GM23338 (cell line): ENCODE data around the gene JAGN1. TPM values are rescaled to one million over a fixed set of nuclear protein-coding genes. Genes with fewer than 3 reads are reported as not detected.
"Not testable (repeated sequence)": the region's sequence is repeated elsewhere in the genome, so short reads cannot be mapped to it uniquely, and the experiment has no call there.

Source experiments
- ATAC-seq: fragments of 200-7000 bp; cut with Tn5 transposase; 3 replicates; pipeline ENCODE4 v1.9.1; 2020
- DNase-seq: peaks from one replicate; pipeline ENCODE4 v3.0.0-alpha.2; 2015; ENCODE audit warnings: low spot score
- H2AFZ ChIP-seq: fragments of 200-600 bp; sonication (generic); 2 replicates; pipeline ENCODE4 v1.8.0; 2016; ENCODE audit warnings: antibody characterized with exemption, mild to moderate bottlenecking, moderate library complexity
- H3F3A ChIP-seq: fragments of 200-600 bp; sonication (generic); replicated peaks from 2 replicates; pipeline ENCODE4 v1.8.0; 2017; ENCODE audit warnings: antibody characterized with exemption, mixed run types, low read depth
- H3K27ac ChIP-seq: fragments of 200-600 bp; sonication (generic); 2 replicates; pipeline ENCODE4 v1.6.1; 2016; ENCODE audit warnings: low read depth
- H3K27me3 ChIP-seq: fragments of 200-600 bp; sonication (generic); 2 replicates; pipeline ENCODE4 v1.8.0; 2016; ENCODE audit warnings: mild to moderate bottlenecking, mixed run types, moderate library complexity; ENCODE audit not compliant: insufficient read depth
- H3K36me3 ChIP-seq: fragments of 200-600 bp; sonication (generic); 2 replicates; pipeline ENCODE4 v1.8.0; 2016; ENCODE audit warnings: mild to moderate bottlenecking; ENCODE audit not compliant: insufficient read depth
- H3K4me1 ChIP-seq: fragments of 200-600 bp; sonication (generic); 2 replicates; pipeline ENCODE4 v1.8.0; 2016; ENCODE audit warnings: mild to moderate bottlenecking, moderate library complexity; ENCODE audit not compliant: insufficient read depth
- H3K4me2 ChIP-seq: fragments of 200-600 bp; sonication (generic); 2 replicates; pipeline ENCODE4 v1.7.1; 2017; ENCODE audit warnings: mixed run types
- H3K4me3 ChIP-seq: fragments of 200-600 bp; sonication (generic); 2 replicates; pipeline ENCODE4 v1.6.1; 2016; ENCODE audit warnings: mixed run types
- H3K79me2 ChIP-seq: fragments of 200-600 bp; sonication (generic); replicated peaks from 2 replicates; pipeline ENCODE4 v1.8.0; 2017; ENCODE audit warnings: mild to moderate bottlenecking; ENCODE audit not compliant: insufficient read depth
- H3K9me2 ChIP-seq: fragments of 200-600 bp; sonication (generic); 2 replicates; pipeline ENCODE4 v1.8.0; 2017; ENCODE audit not compliant: insufficient read depth
- H4K20me1 ChIP-seq: fragments of 200-600 bp; sonication (generic); replicated peaks from 2 replicates; pipeline ENCODE4 v1.8.0; 2017; ENCODE audit warnings: mild to moderate bottlenecking; ENCODE audit not compliant: insufficient read depth
- H3K27ac Mint-ChIP-seq: 2 replicates; pipeline ENCODE4 v1.8.0; 2020; ENCODE audit warnings: inconsistent platforms, mild to moderate bottlenecking, moderate library complexity, mixed read lengths
- H3K27me3 Mint-ChIP-seq: 3 replicates; pipeline ENCODE4 v1.8.0; 2022; ENCODE audit warnings: low read depth, mild to moderate bottlenecking, moderate library complexity, mixed read lengths, inconsistent platforms; ENCODE audit not compliant: insufficient read depth, poor library complexity
- H3K36me3 Mint-ChIP-seq: 3 replicates; pipeline ENCODE4 v1.8.0; 2021; ENCODE audit warnings: low read depth, mild to moderate bottlenecking, inconsistent platforms, moderate library complexity, mixed read lengths
- H3K4me1 Mint-ChIP-seq: 3 replicates; pipeline ENCODE4 v1.8.0; 2020; ENCODE audit warnings: mild to moderate bottlenecking, inconsistent platforms, mixed read lengths
- H3K4me3 Mint-ChIP-seq: 3 replicates; pipeline ENCODE4 v1.8.0; 2021; ENCODE audit warnings: moderate library complexity, mild to moderate bottlenecking, inconsistent platforms, mixed read lengths
- H3K9me3 Mint-ChIP-seq: 3 replicates; pipeline ENCODE4 v1.8.0; 2020; ENCODE audit warnings: moderate library complexity, mild to moderate bottlenecking, inconsistent platforms, mixed read lengths
- ETS1 ChIP-seq: IDR thresholded peaks from 2 replicates; pipeline ENCODE4 v1.6.1; 2016; ENCODE audit warnings: antibody characterized with exemption
- EZH2 ChIP-seq: fragments of 200-600 bp; sonication (generic); IDR thresholded peaks from one replicate; pipeline ENCODE4 v1.8.0; 2017; ENCODE audit warnings: antibody characterized with exemption, mild to moderate bottlenecking, low read depth; ENCODE audit not compliant: unreplicated experiment
- REST ChIP-seq: IDR thresholded peaks from one replicate; pipeline ENCODE4 v1.6.1; 2018; ENCODE audit warnings: antibody characterized with exemption; ENCODE audit not compliant: unreplicated experiment
- ZNF114 ChIP-seq: fragments of 250-450 bp; sonication (Bioruptor Pico); IDR thresholded peaks from 2 replicates; pipeline ENCODE4 v1.5.0; 2020; ENCODE audit warnings: mild to moderate bottlenecking, moderate library complexity
- polyA plus RNA-seq: library from polyadenylated mRNA; unstranded; fragments of >200 nt; fragmentation: Nextera tagmentation; extraction: Ambion mirVana; gene quantifications from 2 replicates; pipeline ENCODE4 v1.2.1, GENCODE V29; 2016
- total RNA-seq: library from RNA; depleted of rRNA; stranded (reverse); fragments of >200 nt; shearing (Covaris generic); gene quantifications from 2 replicates; pipeline ENCODE4 v1.2.3, GENCODE V29; 2014

Gene JAGN1
- total and polyA plus RNA-seq, 2 experiments from 2014 or later = 22.5 to 32.0 TPM

GRCh38 chr3:9863058-9863772 lies 27.2 kb upstream of the JAGN1 start:
- Mint-ChIP-seq H3K27me3 (peaks cover 11% of the 10 kb centered on the region), H3K4me3 (peak overlapping the region; percentile 32; the same call in 1 of the 3 replicates), H3K36me3 (no peaks in the 10 kb centered on the region), H3K27ac (no peak overlapping the region), H3K9me3 (no peaks in the 10 kb centered on the region), H3K4me1 (peaks cover 24% of the 10 kb centered on the region)
- H3K27ac ChIP-seq = no peak overlapping the region
- H3K79me2 ChIP-seq = no peaks in the 10 kb centered on the region
- no peaks in the 10 kb centered on the region for H3F3A ChIP-seq
- H3K9me2 ChIP-seq = no peaks in the 10 kb centered on the region
- H3K4me1 ChIP-seq = peaks cover 3% of the 10 kb centered on the region; the same call in 1 of the 2 replicates
- no peaks in the 10 kb centered on the region for H4K20me1 ChIP-seq
- no peak for DNase-seq
- H3K36me3 ChIP-seq = no peaks in the 10 kb centered on the region
- ATAC-seq = peak; percentile 8
- H3K27me3 ChIP-seq = 0 out of 2 replicates have a peak, but pooled peaks cover 2% of the 10 kb centered on the region
- TF ChIP-seq ETS1 (no peak), REST (no peak), ZNF114 (no peak), EZH2 (no peak)
- H3K4me2 ChIP-seq = peak overlapping the region; percentile 88
- peak overlapping the region; percentile 98; the same call in 1 of the 2 replicates for H2AFZ ChIP-seq
- H3K4me3 ChIP-seq = peak overlapping the region; percentile 60

- Histone ChIP-seq H3K79me2 (no peaks in the 10 kb centered on the region), H3K4me2 (no peak overlapping the region), H4K20me1 (no peaks in the 10 kb centered on the region), H2AFZ (no peak overlapping the region), H3F3A (no peaks in the 10 kb centered on the region), H3K36me3 (no peaks in the 10 kb centered on the region), H3K4me1 (peaks cover 3% of the 10 kb centered on the region; the same call in 1 of the 2 replicates), H3K27ac (no peak overlapping the region), H3K27me3 (0 out of 2 replicates have a peak, but pooled peaks cover 2% of the 10 kb centered on the region), H3K9me2 (no peaks in the 10 kb centered on the region), H3K4me3 (no peak overlapping the region)
- Mint-ChIP-seq H3K4me1 (peaks cover 14% of the 10 kb centered on the region), H3K27ac (no peak overlapping the region), H3K27me3 (peaks cover 11% of the 10 kb centered on the region), H3K9me3 (no peaks in the 10 kb centered on the region), H3K36me3 (no peaks in the 10 kb centered on the region), H3K4me3 (no peak overlapping the region)
- ATAC-seq (no peak), DNase-seq (no peak)
- no peak for TF ChIP-seq ZNF114
- no peak for TF ChIP-seq REST
- no peak for TF ChIP-seq EZH2
These were observed 26.0 kb upstream of the JAGN1 start for GRCh38 chr3:9864200-9864927.

GRCh38 chr3:9865125-9865637 lies 25.2 kb upstream of the JAGN1 start:
- not testable (repeated sequence) for H3F3A ChIP-seq, H3K27ac ChIP-seq, H3K27ac Mint-ChIP-seq, H2AFZ ChIP-seq, H3K36me3 ChIP-seq, H4K20me1 ChIP-seq, H3K4me3 Mint-ChIP-seq, H3K4me1 ChIP-seq, H3K4me2 ChIP-seq, H3K27me3 ChIP-seq, H3K9me2 ChIP-seq, H3K79me2 ChIP-seq, ATAC-seq, H3K9me3 Mint-ChIP-seq, DNase-seq, H3K4me3 ChIP-seq, H3K36me3 Mint-ChIP-seq
- Mint-ChIP-seq H3K4me1 (peaks cover 13% of the 10 kb centered on the region), H3K27me3 (peaks cover 15% of the 10 kb centered on the region)
